Stimulated activated CD4-positive, alpha-beta T cell treated with anti-CD3 and anti-CD28 coated beads, TNF-alpha, amount 100 ng/mL, for 1 hour (primary cell): ENCODE measurements around the gene VPS41.

Experiments
- DNase-seq, 3 donors: peaks; one replicate each; pipeline ENCODE4 v3.0.0-alpha.2; 2020; ENCODE audit warnings: low read depth in 3 of 3, low spot score in 1 of 3

VPS41 gene

DNA sequence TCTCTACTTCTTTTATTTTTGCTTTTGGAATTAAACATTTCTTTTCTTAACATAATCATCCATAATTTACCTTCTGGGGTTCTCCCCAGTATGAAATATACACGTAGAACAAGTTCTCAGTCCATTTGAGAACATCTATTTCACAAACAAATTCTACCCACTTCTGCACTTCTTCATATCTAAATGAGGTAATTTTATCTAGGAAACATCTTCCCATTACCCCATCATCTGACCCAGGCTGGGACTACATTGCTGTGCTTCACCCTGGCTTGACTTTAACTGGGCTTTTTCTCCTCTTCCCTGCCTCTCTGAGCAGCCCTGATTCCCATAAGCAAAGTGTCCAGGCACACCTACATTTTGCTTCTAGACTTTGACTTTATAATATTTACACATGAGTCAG lies 234.5 kb downstream of the VPS41 start:
- DNase-seq = no peak

DNA sequence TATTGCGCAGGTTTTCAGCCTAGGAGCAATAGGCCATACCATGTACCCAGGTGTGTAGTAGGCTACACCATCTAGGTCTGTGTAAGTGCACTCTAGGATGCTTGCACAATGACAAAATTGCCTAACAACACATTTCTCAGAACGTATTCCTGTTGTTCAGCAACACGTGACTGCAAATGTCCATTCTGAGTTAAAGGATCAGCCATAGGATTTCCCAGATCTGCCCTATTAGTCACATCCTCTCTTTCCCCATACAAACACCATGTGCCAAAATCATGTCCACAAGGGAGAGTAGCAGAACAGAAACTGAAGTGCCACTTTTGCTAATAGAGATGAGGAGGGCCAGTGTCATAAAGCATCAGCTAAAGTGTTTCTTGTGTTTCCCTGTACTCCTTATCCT lies 235.2 kb downstream of the VPS41 start:
- no peak for DNase-seq
